Upper lobe of right lung (tissue), 1 donor: Measurements from ENCODE around the gene TAF15. TPM values are rescaled to one million over a fixed set of nuclear protein-coding genes. Genes with fewer than 3 reads are reported as not detected.

Source experiments
- ATAC-seq: fragments of 200-7000 bp; cut with Tn5 transposase; one replicate; pipeline ENCODE4 v1.9.1; 2020; ENCODE audit warnings: mild to moderate bottlenecking, moderate library complexity
- DNase-seq: peaks from one replicate; pipeline ENCODE4 v3.0.0-alpha.2; 2020
- H3K27ac ChIP-seq: fragments of 200-600 bp; one replicate; pipeline ENCODE4 v1.8.0; 2022
- H3K27me3 ChIP-seq: fragments of 200-600 bp; one replicate; pipeline ENCODE4 v1.8.0; 2022; ENCODE audit warnings: mild to moderate bottlenecking
- H3K36me3 ChIP-seq: fragments of 200-600 bp; one replicate; pipeline ENCODE4 v1.8.0; 2022
- H3K4me1 ChIP-seq: fragments of 200-600 bp; one replicate; pipeline ENCODE4 v1.8.0; 2022
- H3K4me3 ChIP-seq: fragments of 200-600 bp; one replicate; pipeline ENCODE4 v1.8.0; 2022; ENCODE audit warnings: mild to moderate bottlenecking
- H3K9me3 ChIP-seq: fragments of 200-600 bp; one replicate; pipeline ENCODE4 v1.8.0; 2022
- CTCF ChIP-seq: fragments of 200-600 bp; IDR thresholded peaks from one replicate; pipeline ENCODE4 v1.8.0; 2022; ENCODE audit warnings: antibody characterized with exemption
- intact Hi-C: fragments of 100-400 bp; cut with DNase I; formaldehyde crosslinking; loops from one replicate; pipeline ENCODE4 v1.11.0; 2022
- total RNA-seq: library from RNA; stranded (reverse); fragmentation: NEBNext Ultra II Directional; extraction: Animal tissue kit (Norgen Biotek cat#: 25700); gene quantifications from one replicate; pipeline ENCODE4 v1.2.1, GENCODE V29; 2021
- donor health status: DM: no; HTN: yes; CAD: no; lungs with severe emphysema.

TAF15 gene
- total RNA-seq, 1 donor from 2014 or later = 142 TPM

GRCh38 chr17:35825206-35825605 lies 15.9 kb downstream of the TAF15 start:
- H3K9me3 ChIP-seq = no peaks in the 10 kb centered on the region
- no peaks in the 10 kb centered on the region for H3K27me3 ChIP-seq
- DNase-seq (no peak), ATAC-seq (no peak)
- TF ChIP-seq CTCF = no peak
- H3K4me3 ChIP-seq = no peak overlapping the region
- H3K27ac ChIP-seq = no peak overlapping the region
- intact Hi-C loops = no loop called here
- H3K36me3 ChIP-seq = peaks cover 99% of the 10 kb centered on the region
- no peaks in the 10 kb centered on the region for H3K4me1 ChIP-seq

GRCh38 chr17:35841101-35841500 lies 31.8 kb downstream of the TAF15 start:
- intact Hi-C loops = no loop called here
- Histone ChIP-seq H3K27ac (no peak overlapping the region), H3K9me3 (no peaks in the 10 kb centered on the region), H3K4me1 (no peaks in the 10 kb centered on the region), H3K36me3 (peaks cover 100% of the 10 kb centered on the region), H3K27me3 (no peaks in the 10 kb centered on the region), H3K4me3 (no peak overlapping the region)
- no peak for TF ChIP-seq CTCF
- DNase-seq (no peak), ATAC-seq (no peak)

GRCh38 chr17:35841505-35841904 lies 32.2 kb downstream of the TAF15 start:
- H3K27me3 ChIP-seq = no peaks in the 10 kb centered on the region
- no peaks in the 10 kb centered on the region for H3K9me3 ChIP-seq
- ATAC-seq (no peak), DNase-seq (no peak)
- no peaks in the 10 kb centered on the region for H3K4me1 ChIP-seq
- no peak overlapping the region for H3K27ac ChIP-seq
- H3K4me3 ChIP-seq = no peak overlapping the region
- no peak for TF ChIP-seq CTCF
- peaks cover 100% of the 10 kb centered on the region for H3K36me3 ChIP-seq
- intact Hi-C loops = no loop called here

GRCh38 chr17:35842239-35842638 lies 33.0 kb downstream of the TAF15 start:
- no peak for TF ChIP-seq CTCF
- H3K36me3 ChIP-seq = peaks cover 100% of the 10 kb centered on the region
- H3K27ac ChIP-seq = no peak overlapping the region
- ATAC-seq (no peak), DNase-seq (no peak)
- H3K27me3 ChIP-seq = no peaks in the 10 kb centered on the region
- intact Hi-C loops = no loop called here
- H3K4me1 ChIP-seq = no peaks in the 10 kb centered on the region
- no peaks in the 10 kb centered on the region for H3K9me3 ChIP-seq
- no peak overlapping the region for H3K4me3 ChIP-seq

- H3K4me3 ChIP-seq = no peak overlapping the region
- H3K9me3 ChIP-seq = no peaks in the 10 kb centered on the region
- peaks cover 99% of the 10 kb centered on the region for H3K36me3 ChIP-seq
- no peak for ATAC-seq
- no peaks in the 10 kb centered on the region for H3K27me3 ChIP-seq
- no peaks in the 10 kb centered on the region for H3K4me1 ChIP-seq
- no peak overlapping the region for H3K27ac ChIP-seq
- TF ChIP-seq CTCF = no peak
- no peak for DNase-seq
- intact Hi-C loops = no loop called here
These were observed 34.4 kb downstream of the TAF15 start for GRCh38 chr17:35843698-35844097.

GRCh38 chr17:35844547-35844946 lies 35.3 kb downstream of the TAF15 start:
- no peak for ATAC-seq
- H3K36me3 ChIP-seq = peaks cover 97% of the 10 kb centered on the region
- no peak for DNase-seq
- TF ChIP-seq CTCF = no peak
- H3K4me1 ChIP-seq = no peaks in the 10 kb centered on the region
- H3K27me3 ChIP-seq = no peaks in the 10 kb centered on the region
- no peak overlapping the region for H3K4me3 ChIP-seq
- intact Hi-C loops = no loop called here
- H3K27ac ChIP-seq = no peak overlapping the region
- H3K9me3 ChIP-seq = no peaks in the 10 kb centered on the region
